Ishikawa (cell line): ENCODE data around the gene PSORS1C1.

Source experiments
- CEBPB ChIP-seq: IDR thresholded peaks from 2 replicates; pipeline ENCODE4 v1.6.1; 2012
- CREB1 ChIP-seq: IDR thresholded peaks from 2 replicates; pipeline ENCODE4 v1.6.1; 2012; ENCODE audit warnings: low read depth
- EGR1 ChIP-seq: IDR thresholded peaks from 2 replicates; pipeline ENCODE4 v1.6.1; 2012
- EP300 ChIP-seq: IDR thresholded peaks from 2 replicates; pipeline ENCODE4 v1.6.1; 2012; ENCODE audit warnings: borderline replicate concordance
- FOXM1 ChIP-seq: IDR thresholded peaks from 2 replicates; pipeline ENCODE4 v1.6.1; 2012; ENCODE audit warnings: low read depth, borderline replicate concordance
- NFIC ChIP-seq: IDR thresholded peaks from 2 replicates; pipeline ENCODE4 v1.6.1; 2012
- RAD21 ChIP-seq: IDR thresholded peaks from 2 replicates; pipeline ENCODE4 v1.6.1; 2012; ENCODE audit warnings: low read depth
- TAF1 ChIP-seq: IDR thresholded peaks from 2 replicates; pipeline ENCODE4 v1.6.1; 2012; ENCODE audit warnings: low read depth, mild to moderate bottlenecking
- TCF12 ChIP-seq: IDR thresholded peaks from 2 replicates; pipeline ENCODE4 v1.6.1; 2012; ENCODE audit warnings: low read depth
- TEAD4 ChIP-seq: IDR thresholded peaks from 2 replicates; pipeline ENCODE4 v1.6.1; 2012
- USF1 ChIP-seq: IDR thresholded peaks from 2 replicates; pipeline ENCODE4 v1.6.1; 2012
- YY1 ChIP-seq: IDR thresholded peaks from 2 replicates; pipeline ENCODE4 v1.6.1; 2012; ENCODE audit warnings: low read depth
- ZBTB7A ChIP-seq: IDR thresholded peaks from 2 replicates; pipeline ENCODE4 v1.6.1; 2012; ENCODE audit warnings: low read depth
- TF ChIP-seq, protein P1 (sequence below): IDR thresholded peaks from 2 replicates; pipeline ENCODE4 v1.6.1; 2012; ENCODE audit warnings: low read depth, mild to moderate bottlenecking
- TF ChIP-seq, protein P2 (sequence below): IDR thresholded peaks from 2 replicates; pipeline ENCODE4 v1.6.1; 2012

PSORS1C1 gene

GRCh38 chr6:31145386-31145785, 30.8 kb downstream of the PSORS1C1 start:
- TF ChIP-seq CREB1 (no peak), TEAD4 (no peak), USF1 (no peak), TAF1 (no peak), EP300 (no peak), EGR1 (no peak), CEBPB (no peak), NFIC (no peak), YY1 (no peak), ZBTB7A (no peak), FOXM1 (no peak), TCF12 (no peak)
- TF ChIP-seq, protein P1, sequence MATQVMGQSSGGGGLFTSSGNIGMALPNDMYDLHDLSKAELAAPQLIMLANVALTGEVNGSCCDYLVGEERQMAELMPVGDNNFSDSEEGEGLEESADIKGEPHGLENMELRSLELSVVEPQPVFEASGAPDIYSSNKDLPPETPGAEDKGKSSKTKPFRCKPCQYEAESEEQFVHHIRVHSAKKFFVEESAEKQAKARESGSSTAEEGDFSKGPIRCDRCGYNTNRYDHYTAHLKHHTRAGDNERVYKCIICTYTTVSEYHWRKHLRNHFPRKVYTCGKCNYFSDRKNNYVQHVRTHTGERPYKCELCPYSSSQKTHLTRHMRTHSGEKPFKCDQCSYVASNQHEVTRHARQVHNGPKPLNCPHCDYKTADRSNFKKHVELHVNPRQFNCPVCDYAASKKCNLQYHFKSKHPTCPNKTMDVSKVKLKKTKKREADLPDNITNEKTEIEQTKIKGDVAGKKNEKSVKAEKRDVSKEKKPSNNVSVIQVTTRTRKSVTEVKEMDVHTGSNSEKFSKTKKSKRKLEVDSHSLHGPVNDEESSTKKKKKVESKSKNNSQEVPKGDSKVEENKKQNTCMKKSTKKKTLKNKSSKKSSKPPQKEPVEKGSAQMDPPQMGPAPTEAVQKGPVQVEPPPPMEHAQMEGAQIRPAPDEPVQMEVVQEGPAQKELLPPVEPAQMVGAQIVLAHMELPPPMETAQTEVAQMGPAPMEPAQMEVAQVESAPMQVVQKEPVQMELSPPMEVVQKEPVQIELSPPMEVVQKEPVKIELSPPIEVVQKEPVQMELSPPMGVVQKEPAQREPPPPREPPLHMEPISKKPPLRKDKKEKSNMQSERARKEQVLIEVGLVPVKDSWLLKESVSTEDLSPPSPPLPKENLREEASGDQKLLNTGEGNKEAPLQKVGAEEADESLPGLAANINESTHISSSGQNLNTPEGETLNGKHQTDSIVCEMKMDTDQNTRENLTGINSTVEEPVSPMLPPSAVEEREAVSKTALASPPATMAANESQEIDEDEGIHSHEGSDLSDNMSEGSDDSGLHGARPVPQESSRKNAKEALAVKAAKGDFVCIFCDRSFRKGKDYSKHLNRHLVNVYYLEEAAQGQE = no peak
- TF ChIP-seq, protein P2, sequence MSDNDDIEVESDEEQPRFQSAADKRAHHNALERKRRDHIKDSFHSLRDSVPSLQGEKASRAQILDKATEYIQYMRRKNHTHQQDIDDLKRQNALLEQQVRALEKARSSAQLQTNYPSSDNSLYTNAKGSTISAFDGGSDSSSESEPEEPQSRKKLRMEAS = no peak

GRCh38 chr6:31149827-31150447, 35.3 kb downstream of the PSORS1C1 start:
- no peak for TF ChIP-seq TAF1
- no peak for TF ChIP-seq NFIC
- TF ChIP-seq, protein P2 = no peak
- TF ChIP-seq TCF12 = no peak
- no peak for TF ChIP-seq YY1
- no peak for TF ChIP-seq USF1
- TF ChIP-seq CREB1 = no peak
- no peak for TF ChIP-seq EGR1
- TF ChIP-seq, protein P1 = no peak

DNA sequence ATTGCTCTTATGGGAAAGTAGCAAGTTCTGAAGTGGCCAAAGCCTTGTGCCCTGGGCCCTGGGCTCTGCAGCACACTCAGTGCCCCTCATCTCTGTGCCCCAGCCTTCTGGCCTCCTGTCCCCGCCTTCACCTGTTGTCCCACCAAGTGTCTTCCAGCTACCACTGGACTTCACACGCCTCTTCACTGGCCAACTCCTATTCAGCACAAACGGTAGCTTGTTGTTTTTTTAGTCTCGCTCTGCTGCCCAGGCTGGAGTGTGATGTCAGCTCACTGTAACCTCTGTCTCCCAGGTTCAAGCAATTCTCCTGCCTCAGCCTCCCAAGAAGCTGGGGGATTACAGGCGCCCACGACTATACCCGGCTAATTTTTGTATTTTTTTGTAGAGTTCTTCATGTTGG, 38.2 kb downstream of the PSORS1C1 start:
- no peak for TF ChIP-seq YY1
- TF ChIP-seq NFIC = no peak
- no peak for TF ChIP-seq TCF12
- no peak for TF ChIP-seq EGR1
- no peak for TF ChIP-seq RAD21
- TF ChIP-seq, protein P1 = no peak
- TF ChIP-seq TEAD4 = no peak
- TF ChIP-seq FOXM1 = no peak
- TF ChIP-seq EP300 = no peak
- TF ChIP-seq CREB1 = no peak
- TF ChIP-seq, protein P2 = no peak
- no peak for TF ChIP-seq ZBTB7A
- no peak for TF ChIP-seq CEBPB
- TF ChIP-seq TAF1 = no peak
- no peak for TF ChIP-seq USF1

- TF ChIP-seq EP300 (no peak), ZBTB7A (no peak), TCF12 (no peak), NFIC (no peak), CREB1 (no peak), USF1 (no peak), EGR1 (no peak), FOXM1 (no peak), CEBPB (no peak), TAF1 (no peak), RAD21 (no peak), TEAD4 (no peak), YY1 (no peak)
- TF ChIP-seq, protein P1 = no peak
- TF ChIP-seq, protein P2 = no peak
Measured at GRCh38 chr6:31154436-31154835, 39.8 kb downstream of the PSORS1C1 start.
